AG09319 (cell line): Measurements from ENCODE around the gene ANKRD29.

Experiments
- DNase-seq: peaks from one replicate; pipeline ENCODE4 v3.0.0-alpha.2; 2010; ENCODE audit warnings: low read depth; ENCODE audit errors: extremely low read depth
- TF ChIP-seq, protein P1 (sequence below): IDR thresholded peaks from 2 replicates; pipeline ENCODE4 v1.5.1; 2011; ENCODE audit warnings: low read depth, mild to moderate bottlenecking, inconsistent platforms, low read length, moderate library complexity

Gene ANKRD29, protein sequence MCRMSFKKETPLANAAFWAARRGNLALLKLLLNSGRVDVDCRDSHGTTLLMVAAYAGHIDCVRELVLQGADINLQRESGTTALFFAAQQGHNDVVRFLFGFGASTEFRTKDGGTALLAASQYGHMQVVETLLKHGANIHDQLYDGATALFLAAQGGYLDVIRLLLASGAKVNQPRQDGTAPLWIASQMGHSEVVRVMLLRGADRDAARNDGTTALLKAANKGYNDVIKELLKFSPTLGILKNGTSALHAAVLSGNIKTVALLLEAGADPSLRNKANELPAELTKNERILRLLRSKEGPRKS

GRCh38 chr18:23662309-23663263 lies at the start of gene ANKRD29:
Gene ANKRD29 (minus strand): TSS chr18:23662911. CDS start chr18:23662730, 181 bp downstream.
- no peak for DNase-seq
- TF ChIP-seq, protein P1, sequence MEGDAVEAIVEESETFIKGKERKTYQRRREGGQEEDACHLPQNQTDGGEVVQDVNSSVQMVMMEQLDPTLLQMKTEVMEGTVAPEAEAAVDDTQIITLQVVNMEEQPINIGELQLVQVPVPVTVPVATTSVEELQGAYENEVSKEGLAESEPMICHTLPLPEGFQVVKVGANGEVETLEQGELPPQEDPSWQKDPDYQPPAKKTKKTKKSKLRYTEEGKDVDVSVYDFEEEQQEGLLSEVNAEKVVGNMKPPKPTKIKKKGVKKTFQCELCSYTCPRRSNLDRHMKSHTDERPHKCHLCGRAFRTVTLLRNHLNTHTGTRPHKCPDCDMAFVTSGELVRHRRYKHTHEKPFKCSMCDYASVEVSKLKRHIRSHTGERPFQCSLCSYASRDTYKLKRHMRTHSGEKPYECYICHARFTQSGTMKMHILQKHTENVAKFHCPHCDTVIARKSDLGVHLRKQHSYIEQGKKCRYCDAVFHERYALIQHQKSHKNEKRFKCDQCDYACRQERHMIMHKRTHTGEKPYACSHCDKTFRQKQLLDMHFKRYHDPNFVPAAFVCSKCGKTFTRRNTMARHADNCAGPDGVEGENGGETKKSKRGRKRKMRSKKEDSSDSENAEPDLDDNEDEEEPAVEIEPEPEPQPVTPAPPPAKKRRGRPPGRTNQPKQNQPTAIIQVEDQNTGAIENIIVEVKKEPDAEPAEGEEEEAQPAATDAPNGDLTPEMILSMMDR: no peak

DNA sequence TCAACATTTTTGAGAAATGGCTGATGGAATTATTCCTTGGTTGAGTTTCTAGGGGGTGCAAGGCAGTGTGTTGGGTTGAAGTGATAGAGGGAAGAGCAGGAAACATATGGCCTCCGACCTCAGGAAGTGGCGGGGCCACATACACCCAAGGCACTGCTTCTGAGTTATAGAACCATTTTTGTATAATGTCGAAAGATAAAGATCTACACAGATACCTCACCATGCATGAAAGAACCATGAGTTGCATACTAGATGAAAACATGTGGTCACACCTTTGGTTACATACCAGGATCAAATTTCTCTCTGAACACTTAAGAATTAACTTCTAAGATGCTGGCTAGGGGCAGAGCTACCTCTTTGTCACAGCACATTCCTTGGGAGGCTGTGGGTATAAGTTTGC lies 49.7 kb upstream of the ANKRD29 start:
- TF ChIP-seq, protein P1: no peak
- no peak for DNase-seq

DNA sequence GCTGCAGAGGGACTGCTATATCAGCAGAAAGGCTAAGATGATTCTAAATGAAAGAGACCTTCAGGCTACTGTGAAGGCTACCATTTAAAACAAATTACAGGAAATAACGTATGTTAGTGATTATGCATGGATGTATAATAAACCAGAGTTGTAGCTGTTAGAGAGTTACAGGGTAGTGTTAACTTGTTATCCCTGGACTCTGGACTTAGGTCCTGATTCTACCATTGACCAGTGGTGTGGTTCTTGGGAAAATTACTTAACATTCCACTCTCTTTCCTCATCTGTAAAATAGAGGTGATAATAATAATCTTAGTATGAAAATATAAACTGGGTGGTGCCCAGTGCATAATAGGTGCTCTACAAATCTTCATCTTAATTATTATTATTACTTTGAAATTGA lies 48.7 kb upstream of the ANKRD29 start:
- DNase-seq: no peak

GRCh38 chr18:23710946-23711345 lies 48.2 kb upstream of the ANKRD29 start:
- TF ChIP-seq, protein P1: no peak
- no peak for DNase-seq

More for the DNA sequence above, 48.7 kb upstream of the ANKRD29 start:
- TF ChIP-seq, protein P1: no peak

- no peak for DNase-seq
- TF ChIP-seq, protein P1: no peak
Observed at GRCh38 chr18:23710068-23710527, 47.4 kb upstream of the ANKRD29 start.

- DNase-seq: no peak
Observed at GRCh38 chr18:23706971-23707640, 44.4 kb upstream of the ANKRD29 start.

More at GRCh38 chr18:23706971-23707640, 44.4 kb upstream of the ANKRD29 start:
- TF ChIP-seq, protein P1: no peak
